CD4-positive, alpha-beta T cell treated with Interleukin-15 for 1 hour (primary cell): Measurements from ENCODE around the gene RAMACL.
"Not testable (repeated sequence)": the region's sequence is repeated elsewhere in the genome, so short reads cannot be mapped to it uniquely, and the experiment has no call there.

Experiments
- DNase-seq: peaks from one replicate; pipeline ENCODE4 v3.0.0-alpha.2; 2020

The RAMACL gene

GRCh38 chr6:166553563-166554271, 32.8 kb downstream of the RAMACL start:
- no peak for DNase-seq

DNA sequence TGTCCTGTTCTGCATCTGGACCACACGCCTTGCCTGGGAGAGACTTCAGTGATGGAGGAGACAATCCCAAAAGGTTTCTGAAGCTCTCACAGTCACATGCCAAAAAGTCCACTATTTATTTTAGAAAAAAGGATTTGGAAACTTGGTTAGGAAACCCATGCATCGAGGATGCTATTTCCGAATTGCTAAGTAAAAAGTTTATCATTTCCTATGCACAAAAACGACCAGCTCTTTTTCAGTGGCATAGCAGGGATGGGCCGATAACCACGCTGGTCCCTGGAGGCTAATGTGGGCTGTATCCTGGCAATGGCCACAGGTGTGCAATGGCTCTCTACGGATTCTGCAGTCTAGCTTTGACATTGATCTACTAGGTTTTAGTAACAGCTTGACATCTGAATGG, 33.9 kb downstream of the RAMACL start:
- DNase-seq, result no peak

- no peak for DNase-seq
Measured at GRCh38 chr6:166551754-166552495, 34.6 kb downstream of the RAMACL start.

GRCh38 chr6:166546653-166547052, 39.8 kb downstream of the RAMACL start:
- DNase-seq, result no peak

DNA sequence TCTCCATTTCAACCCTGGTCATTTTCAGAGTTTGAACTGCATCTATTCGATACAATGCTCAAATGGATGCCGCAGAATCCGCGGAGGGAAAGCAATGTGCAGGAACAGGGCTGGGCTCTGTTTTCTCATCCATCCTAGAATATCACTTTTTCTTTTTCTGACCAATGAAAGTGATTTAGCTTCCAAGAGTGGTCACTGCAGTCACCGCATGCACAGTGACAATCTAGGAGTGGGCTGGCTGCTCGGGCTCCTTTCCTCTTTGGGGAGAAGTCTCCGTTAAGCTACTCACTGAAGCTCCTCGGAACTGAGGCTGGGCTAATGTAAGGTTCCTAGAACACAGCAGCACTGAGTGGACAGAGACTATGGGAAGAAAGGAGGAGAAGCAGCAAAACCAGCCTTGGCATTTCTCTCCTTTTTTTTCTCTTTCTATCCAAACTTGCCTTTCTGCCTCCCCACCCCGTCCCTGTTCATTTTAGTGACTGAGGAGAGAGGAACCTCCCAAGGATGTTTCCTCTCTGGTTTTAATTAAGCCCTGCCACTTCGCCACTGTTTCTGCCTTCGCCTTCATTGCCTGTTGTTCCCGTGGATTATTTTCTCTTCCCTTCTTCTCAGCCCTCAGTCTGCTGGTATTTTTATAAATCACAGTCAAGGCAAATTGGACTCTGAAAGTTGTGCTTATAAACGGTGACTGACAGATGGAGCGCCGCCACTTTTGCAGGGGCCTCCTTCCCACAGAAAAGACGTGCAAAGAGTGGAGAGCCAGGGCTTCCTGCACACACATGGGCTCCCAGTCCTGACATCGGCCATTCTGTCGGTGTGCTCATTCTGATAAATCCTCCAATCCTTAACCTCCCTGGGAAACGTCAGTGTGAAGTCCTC, 41.1 kb downstream of the RAMACL start:
- DNase-seq, result no peak

DNA sequence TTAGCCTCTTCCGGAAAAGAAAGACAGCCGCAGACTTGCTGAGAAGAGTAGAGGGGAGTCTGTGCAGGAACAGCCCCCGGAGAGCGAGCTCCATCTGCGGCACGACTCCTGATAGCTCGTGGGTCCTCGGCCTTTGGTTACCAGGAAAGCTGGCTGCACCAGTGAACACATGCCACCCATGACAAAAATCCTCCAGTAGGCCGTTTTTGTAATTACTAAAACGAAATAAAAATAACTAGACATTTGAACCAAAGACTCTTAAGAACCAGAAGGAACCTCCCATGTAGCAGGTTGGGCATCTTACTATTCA, 42.2 kb downstream of the RAMACL start:
- DNase-seq, result no peak

DNA sequence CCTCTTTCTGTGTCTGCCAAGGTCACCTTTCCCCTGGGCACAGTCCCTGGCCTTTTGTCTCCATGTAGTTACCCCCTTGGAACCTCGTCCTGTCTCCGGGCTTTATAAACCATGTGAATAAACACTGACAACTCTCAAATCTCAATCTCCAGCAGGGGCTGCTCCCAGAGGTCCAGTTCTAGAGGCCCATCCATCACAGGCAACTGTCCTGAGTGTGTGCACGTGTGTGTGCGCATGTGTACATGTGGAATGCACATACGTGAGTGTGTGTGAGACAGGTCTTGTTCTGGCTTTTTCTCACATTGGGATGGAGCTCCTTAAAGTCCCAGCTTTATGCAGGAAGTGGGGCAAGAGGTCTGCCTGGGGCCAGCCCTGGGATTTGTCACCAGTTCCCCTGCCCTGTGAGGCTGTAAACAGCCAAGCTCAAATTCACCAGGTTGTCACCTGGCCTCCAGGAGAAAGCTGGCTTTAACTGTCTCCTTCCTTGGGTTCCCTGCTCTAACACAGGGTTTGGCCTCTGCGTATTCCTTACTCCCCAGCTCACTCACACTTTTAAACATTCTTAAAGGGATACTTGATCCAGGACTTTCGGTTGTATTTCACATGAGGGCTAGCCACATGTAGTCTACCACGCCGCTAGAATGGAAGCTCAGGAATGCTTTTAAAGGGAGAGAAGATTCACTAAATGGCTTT, 42.7 kb downstream of the RAMACL start:
- no peak for DNase-seq

DNA sequence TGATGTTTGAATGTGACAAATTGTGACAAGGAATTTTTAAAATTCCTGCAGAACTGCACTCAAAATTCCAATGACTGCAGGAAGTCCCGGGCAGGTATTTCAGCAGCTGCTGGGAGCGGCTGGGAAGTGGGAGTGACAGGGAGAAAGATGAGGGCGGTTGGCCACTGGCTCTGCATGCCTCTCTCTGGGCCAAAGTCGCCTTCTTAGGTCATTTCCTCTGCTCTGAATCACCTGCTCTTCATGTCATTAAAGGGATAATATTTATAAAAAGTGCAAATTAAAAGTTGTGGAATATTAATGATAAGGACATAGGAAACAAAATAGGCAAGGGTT, 43.9 kb downstream of the RAMACL start:
- no peak for DNase-seq

DNA sequence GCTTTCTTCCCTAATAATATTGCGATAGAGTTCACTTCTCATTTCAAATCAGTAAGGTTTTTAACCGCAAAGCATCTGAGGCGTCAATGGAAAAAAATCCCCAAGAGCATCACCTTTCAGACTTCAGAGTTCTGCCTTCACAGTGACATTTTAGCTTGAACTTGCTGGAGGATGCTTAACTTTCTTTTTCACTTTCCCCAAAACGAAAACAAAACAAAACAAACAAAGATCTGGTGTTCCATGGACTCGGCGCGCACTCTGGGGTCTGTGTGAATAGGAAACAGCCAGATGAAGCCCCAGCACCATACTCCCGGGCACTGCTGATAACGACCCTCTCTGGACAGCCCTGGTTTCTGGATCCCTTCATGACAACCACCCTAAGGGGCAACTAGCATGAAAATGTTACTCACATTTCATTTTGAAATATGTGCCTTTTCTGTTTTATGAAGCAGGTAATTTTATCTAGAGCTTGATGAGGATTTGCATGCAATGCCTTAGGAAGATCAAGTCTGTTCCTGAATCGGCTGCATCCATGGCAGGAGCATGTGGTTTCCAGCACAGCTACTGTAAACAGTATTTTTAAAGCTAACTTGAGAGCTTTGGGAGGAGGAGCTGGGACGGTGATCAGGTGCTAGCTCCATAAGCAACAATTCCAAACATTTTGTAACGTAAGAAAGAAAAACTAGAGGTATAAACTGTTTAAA, 44.5 kb downstream of the RAMACL start:
- DNase-seq, result no peak

GRCh38 chr6:166541366-166541765, 45.1 kb downstream of the RAMACL start:
- no peak for DNase-seq

GRCh38 chr6:166540631-166541331, 45.7 kb downstream of the RAMACL start:
- peak; percentile 66 for DNase-seq

DNA sequence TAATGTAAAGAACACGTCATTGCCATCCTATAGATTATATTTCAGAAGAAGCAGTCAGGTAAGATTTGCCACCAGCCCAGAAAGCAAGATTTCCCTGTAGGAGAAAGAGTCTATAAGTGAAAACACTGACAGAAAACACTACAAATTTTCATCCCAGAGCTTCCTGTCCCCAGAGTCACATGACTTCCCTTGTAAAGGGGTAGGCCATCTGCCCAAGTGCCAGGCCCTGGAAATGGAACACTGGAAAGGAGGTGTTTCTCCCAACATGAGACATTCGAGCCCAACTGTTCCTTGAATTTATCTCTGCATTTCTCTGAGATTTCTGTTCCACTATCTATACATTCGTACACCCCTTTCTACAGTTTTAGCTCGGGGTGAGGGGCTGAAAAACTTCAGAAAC, 46.9 kb downstream of the RAMACL start:
- DNase-seq, result no peak

DNA sequence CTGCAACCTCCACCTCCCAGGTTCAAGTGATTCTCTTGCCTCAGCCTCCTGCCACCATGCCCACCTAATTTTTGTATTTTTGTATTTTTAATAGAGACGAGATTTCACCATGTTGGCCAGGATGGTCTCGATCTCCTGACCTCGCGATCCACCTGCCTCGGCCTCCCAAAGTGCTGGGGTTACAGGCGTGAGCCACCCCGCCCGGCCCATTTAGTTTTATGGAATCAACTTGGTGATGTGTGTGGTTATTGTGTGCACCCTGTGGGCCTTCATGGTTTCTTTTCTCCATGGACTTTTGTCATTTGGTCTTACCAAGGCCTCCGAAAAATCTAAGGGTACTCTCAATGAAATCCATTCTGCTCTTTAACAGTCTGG, 47.5 kb downstream of the RAMACL start:
- DNase-seq, result not testable (repeated sequence)

GRCh38 chr6:166538297-166539010, 48.0 kb downstream of the RAMACL start:
- DNase-seq, result no peak

DNA sequence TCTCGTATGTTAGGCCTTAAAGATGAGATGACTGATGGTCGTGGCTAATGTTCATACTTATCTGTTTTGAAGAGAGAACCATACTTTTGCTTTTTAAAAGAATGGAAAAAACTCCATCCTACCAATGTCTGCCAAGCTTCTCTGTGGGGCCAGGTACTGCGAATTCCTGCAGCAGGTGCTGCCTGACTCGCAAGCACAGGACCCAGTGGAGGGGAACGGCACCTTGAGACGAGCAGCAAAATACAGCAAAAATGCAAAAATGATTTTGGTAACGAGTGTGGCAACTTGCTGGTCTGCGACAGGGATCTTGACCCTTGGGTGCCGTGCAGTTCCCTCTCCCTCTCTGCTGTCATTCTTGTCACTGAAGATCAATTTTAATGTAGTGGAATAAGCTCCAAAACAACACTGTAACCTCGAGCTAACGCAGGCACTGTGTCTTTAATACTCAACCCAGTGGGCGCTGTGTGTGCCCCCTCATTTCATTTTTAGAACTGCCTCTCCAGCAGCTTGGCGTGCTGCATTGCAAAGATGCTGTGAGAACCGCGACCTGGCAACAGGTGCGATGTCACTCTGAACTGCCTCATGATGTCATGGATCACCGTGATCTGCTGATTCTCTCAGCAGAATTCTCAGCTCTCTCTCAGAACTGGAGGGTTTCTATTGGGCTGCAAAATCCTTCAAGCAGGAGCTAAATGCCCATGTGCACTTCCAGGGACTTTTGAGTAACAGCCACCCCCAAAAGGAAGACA, 51.6 kb downstream of the RAMACL start:
- no peak for DNase-seq

- no peak for DNase-seq
Measured at GRCh38 chr6:166533205-166533824, 53.2 kb downstream of the RAMACL start.
